ENCODE data around the gene TNFSF10.

- TF ChIP-seq POLR2A (IDR thresholded peaks at IDR 0.05), result no peak
- TF ChIP-seq CTCF (IDR thresholded peaks at IDR 0.05), result no peak
Measured at GRCh38 chr3:172542999-172543398, 19.8 kb upstream of the TNFSF10 start.

All from tibial nerve (tissue), 3 donors.